ENCODE results near the gene ZC3H10. TPM values are rescaled to one million over a fixed set of nuclear protein-coding genes. Genes with fewer than 3 reads are reported as not detected.

Gene ZC3H10
- total RNA-seq, 1 experiment from 2014 or later, result 8.7 TPM

DNA sequence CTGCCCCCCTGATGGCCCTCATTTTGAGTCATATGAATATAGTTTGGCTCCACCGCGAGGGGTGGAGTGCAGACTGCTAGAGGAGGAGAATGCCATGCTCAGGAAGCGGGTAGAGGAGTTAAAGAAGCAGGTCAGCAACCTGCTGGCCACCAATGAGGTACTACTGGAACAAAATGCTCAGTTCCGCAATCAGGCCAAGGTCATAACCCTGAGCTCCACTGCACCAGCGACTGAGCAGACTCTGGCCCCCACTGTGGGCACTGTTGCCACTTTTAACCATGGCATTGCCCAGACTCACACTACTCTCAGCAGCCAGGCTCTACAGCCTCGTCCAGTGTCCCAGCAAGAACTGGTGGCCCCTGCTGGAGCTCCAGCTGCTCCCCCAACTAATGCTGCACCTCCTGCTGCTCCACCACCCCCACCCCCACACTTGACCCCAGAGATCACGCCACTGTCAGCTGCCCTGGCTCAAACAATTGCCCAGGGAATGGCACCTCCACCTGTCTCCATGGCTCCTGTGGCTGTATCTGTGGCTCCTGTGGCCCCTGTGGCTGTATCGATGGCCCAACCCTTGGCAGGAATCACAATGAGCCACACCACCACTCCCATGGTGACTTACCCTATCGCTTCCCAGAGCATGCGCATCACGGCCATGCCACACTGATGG is 3.3 kb downstream of the ZC3H10 start (continued):
- TF ChIP-seq SIN3A (IDR thresholded peaks at IDR 0.05; ENCODE audit: low read depth) (no peak), FOSL1 (IDR thresholded peaks at IDR 0.05; ENCODE audit: low read depth) (no peak), ZFX (IDR thresholded peaks at IDR 0.05) (no peak)
- TF ChIP-seq, protein P1, sequence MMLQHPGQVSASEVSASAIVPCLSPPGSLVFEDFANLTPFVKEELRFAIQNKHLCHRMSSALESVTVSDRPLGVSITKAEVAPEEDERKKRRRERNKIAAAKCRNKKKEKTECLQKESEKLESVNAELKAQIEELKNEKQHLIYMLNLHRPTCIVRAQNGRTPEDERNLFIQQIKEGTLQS (IDR thresholded peaks at IDR 0.05), result no peak

DNA sequence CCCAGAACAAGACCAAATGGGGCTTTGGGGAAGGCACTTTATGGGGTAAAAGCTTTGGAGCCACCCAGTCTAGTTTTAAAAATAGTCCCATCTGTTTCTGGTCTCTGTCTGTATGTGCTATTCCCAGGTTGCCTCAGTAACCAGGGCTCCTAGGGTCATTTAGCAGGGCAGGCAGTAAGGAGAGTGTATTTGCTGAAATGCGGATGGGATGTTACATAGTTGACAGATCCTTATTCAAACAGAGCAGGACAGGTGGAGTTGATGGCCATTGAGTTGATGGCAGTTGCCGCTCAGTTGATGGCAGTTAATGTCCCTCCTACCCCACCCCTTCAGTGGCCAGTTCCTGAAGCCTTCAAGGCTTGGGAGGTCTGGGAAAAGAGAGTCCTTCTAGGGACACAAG is 4.6 kb downstream of the ZC3H10 start:
- no TSS peak for BruUV-seq (replicated peaks)
- no peak overlapping the region for H2AFZ ChIP-seq (ENCODE audit: low read depth, low read length, poor library complexity, severe bottlenecking)
- intact Hi-C loops (cut with micrococcal nuclease), result no loop called here
- CTCF ChIA-PET, result no interaction called here
- no peaks in the 10 kb centered on the region for H4K20me1 ChIP-seq (ENCODE audit: insufficient read depth)
- no peak overlapping the region for H3K4me3 ChIP-seq (replicated peaks in 1 of 2; ENCODE audit: low read depth in 1 of 2, low read length in 2 of 2)
- H3K4me1 ChIP-seq (ENCODE audit: control insufficient read depth in 1 of 2, insufficient read depth in 2 of 2, low read length in 2 of 2), result peaks cover 29 to 45% of the 10 kb centered on the region in 2 experiments
- no peak overlapping the region for H3K27ac ChIP-seq (ENCODE audit: low read depth, low read length)
- H3K36me3 ChIP-seq (ENCODE audit: control insufficient read depth in 1 of 2, insufficient read depth in 2 of 2, low read length in 2 of 2), result peaks cover 0 to 21% of the 10 kb centered on the region in 2 experiments; a peak in 2 of 4 replicates
- no peaks in the 10 kb centered on the region for H3K9me2 ChIP-seq (ENCODE audit: insufficient read depth)
- no peak overlapping the region for H3K4me2 ChIP-seq (ENCODE audit: low read length)
- no peaks in the 10 kb centered on the region for H3K27me3 ChIP-seq (ENCODE audit: insufficient read depth, low read length)
- POLR2A ChIA-PET, result no interaction called here
- no peak for ATAC-seq
- H3K9me3 ChIP-seq (ENCODE audit: control insufficient read depth in 1 of 2, insufficient read depth in 1 of 2, low read depth in 1 of 2, low read length in 2 of 2), result no peaks in the 10 kb centered on the region
- no peak for DNase-seq (ENCODE audit: low read depth, low spot score)
- RAD21 ChIA-PET (ENCODE audit: low non-redundant PET in 1 of 2, low total read pairs in 2 of 2, uncharacterized antibody in 2 of 2, unreplicated experiment in 2 of 2), result no interaction called here
- peaks cover 8% of the 10 kb centered on the region; the same call in 1 of the 2 replicates for H3K79me2 ChIP-seq (ENCODE audit: insufficient read depth, low read length)
- no peak overlapping the region for H3K9ac ChIP-seq (ENCODE audit: low read length)
- TF ChIP-seq ELF1 (IDR thresholded peaks at IDR 0.05; ENCODE audit: borderline replicate concordance, low read depth) (no peak), JUND (IDR thresholded peaks at IDR 0.05) (no peak)
- TF ChIP-seq, protein P2, sequence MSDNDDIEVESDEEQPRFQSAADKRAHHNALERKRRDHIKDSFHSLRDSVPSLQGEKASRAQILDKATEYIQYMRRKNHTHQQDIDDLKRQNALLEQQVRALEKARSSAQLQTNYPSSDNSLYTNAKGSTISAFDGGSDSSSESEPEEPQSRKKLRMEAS (IDR thresholded peaks at IDR 0.05), result no peak

DNA sequence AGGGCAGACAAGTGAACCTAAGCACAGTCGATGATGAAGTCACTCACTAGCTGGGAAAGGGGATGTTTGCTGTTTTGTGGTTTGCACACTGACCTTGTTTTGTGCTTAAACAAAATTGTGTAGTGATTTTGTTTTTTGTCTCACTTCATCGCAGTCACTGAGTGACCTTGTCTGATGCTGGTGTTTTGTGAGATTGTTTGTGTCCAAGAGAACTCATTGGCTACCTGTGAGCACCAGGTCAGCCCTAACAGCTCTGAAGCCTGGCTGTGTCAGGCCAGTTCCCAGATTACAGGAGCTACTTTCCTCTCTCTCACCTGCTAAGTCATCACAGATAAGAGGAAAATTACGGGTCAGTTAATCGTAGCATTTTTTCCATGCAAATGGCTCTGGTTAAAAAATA is 6.1 kb downstream of the ZC3H10 start:
- H2AFZ ChIP-seq (ENCODE audit: low read depth, low read length, poor library complexity, severe bottlenecking), result no peak overlapping the region
- ChIA-PET CTCF (interaction anchor here (1.0 to 1.5 kb wide), 2 partner anchors 65 to 512 kb away, joined by 3 to 6 read pairs; partner anchors contain the start of gene SMARCC2), RAD21 (ENCODE audit: low non-redundant PET in 1 of 2, low total read pairs in 2 of 2, uncharacterized antibody in 2 of 2, unreplicated experiment in 2 of 2) (no interaction called here), POLR2A (interaction anchor here (0.9 to 1.7 kb wide), 2 partner anchors 24 to 66 kb away, joined by 5 to 6 read pairs; partner anchors contain the start of gene SMARCC2)
- no peak overlapping the region for H3K27ac ChIP-seq (ENCODE audit: low read depth, low read length)
- H3K4me2 ChIP-seq (ENCODE audit: low read length), result no peak overlapping the region
- H3K9me2 ChIP-seq (ENCODE audit: insufficient read depth), result no peaks in the 10 kb centered on the region
- intact Hi-C loops (cut with micrococcal nuclease), result no loop called here
- no TSS peak for BruUV-seq (replicated peaks)
- H3K79me2 ChIP-seq (ENCODE audit: insufficient read depth, low read length), result peaks cover 10% of the 10 kb centered on the region
- H3K9ac ChIP-seq (ENCODE audit: low read length), result no peak overlapping the region
- H3K36me3 ChIP-seq (ENCODE audit: control insufficient read depth in 1 of 2, insufficient read depth in 2 of 2, low read length in 2 of 2), result peaks cover 0 to 21% of the 10 kb centered on the region in 2 experiments; a peak in 2 of 4 replicates
- no peak overlapping the region for H3K4me3 ChIP-seq (replicated peaks in 1 of 2; ENCODE audit: low read depth in 1 of 2, low read length in 2 of 2)
- DNase-seq (ENCODE audit: low read depth, low spot score) (no peak), ATAC-seq (no peak)
- H3K27me3 ChIP-seq (ENCODE audit: insufficient read depth, low read length), result no peaks in the 10 kb centered on the region
- TF ChIP-seq EZH2 (IDR thresholded peaks at IDR 0.05) (no peak), ZFX (IDR thresholded peaks at IDR 0.05) (no peak), SP1 (IDR thresholded peaks at IDR 0.05; ENCODE audit: low read depth) (no peak), SRF (IDR thresholded peaks at IDR 0.05; ENCODE audit: low read depth) (no peak)
- H4K20me1 ChIP-seq (ENCODE audit: insufficient read depth), result no peaks in the 10 kb centered on the region
- no peaks in the 10 kb centered on the region for H3K9me3 ChIP-seq (ENCODE audit: control insufficient read depth in 1 of 2, insufficient read depth in 1 of 2, low read depth in 1 of 2, low read length in 2 of 2)
- peaks cover 25 to 40% of the 10 kb centered on the region in 2 experiments for H3K4me1 ChIP-seq (ENCODE audit: control insufficient read depth in 1 of 2, insufficient read depth in 2 of 2, low read length in 2 of 2)
